Measurements from ENCODE around the gene TMEM108. TPM values are rescaled to one million over a fixed set of nuclear protein-coding genes. Genes with fewer than 3 reads are reported as not detected.

Gene TMEM108
- polyA plus RNA-seq, 1 donor from 2014 or later = 2.1 TPM

- H3K27me3 ChIP-seq (ENCODE audit: insufficient read depth, low read depth, low read length) = no peaks in the 10 kb centered on the region
- no peak overlapping the region for H3K27ac ChIP-seq (ENCODE audit: low read length)
- H3F3A ChIP-seq (ENCODE audit: insufficient read depth, low read length, poor library complexity, severe bottlenecking) = no peaks in the 10 kb centered on the region
- no peaks in the 10 kb centered on the region for H3K79me2 ChIP-seq (replicated peaks; ENCODE audit: insufficient read depth, low read length)
- no peak overlapping the region for H3K4me2 ChIP-seq (ENCODE audit: low read length)
- H3K36me3 ChIP-seq (ENCODE audit: insufficient read depth, low read length) = no peaks in the 10 kb centered on the region
- H3K9me3 ChIP-seq (ENCODE audit: low read length) = no peaks in the 10 kb centered on the region
- no peak for TF ChIP-seq SMC3 (conservative IDR thresholded peaks at IDR 0.05; ENCODE audit: poor library complexity)
- TF ChIP-seq EZH2 (IDR thresholded peaks at IDR 0.05; ENCODE audit: borderline replicate concordance, insufficient read depth, low read length, poor library complexity, severe bottlenecking) = no peak
- TF ChIP-seq EP300 (conservative IDR thresholded peaks at IDR 0.05; ENCODE audit: poor library complexity, severe bottlenecking) = no peak
- no peak for TF ChIP-seq CTCF (IDR thresholded peaks at IDR 0.05; ENCODE audit: poor library complexity, severe bottlenecking)
- TF ChIP-seq POLR2AphosphoS5 (IDR thresholded peaks at IDR 0.05) = no peak
- TF ChIP-seq MXI1 (conservative IDR thresholded peaks at IDR 0.05; ENCODE audit: poor library complexity, severe bottlenecking) = no peak
- no peak for TF ChIP-seq REST (IDR thresholded peaks at IDR 0.05; ENCODE audit: borderline replicate concordance)
- TF ChIP-seq RAD21 (conservative IDR thresholded peaks at IDR 0.05) = no peak
- TF ChIP-seq TAF1 (IDR thresholded peaks at IDR 0.05; ENCODE audit: low read depth) = no peak
- no peak overlapping the region for H3K4me3 ChIP-seq (ENCODE audit: low read length)
- H3K9ac ChIP-seq (ENCODE audit: low read length) = no peak overlapping the region
- no peak overlapping the region for H2AFZ ChIP-seq (ENCODE audit: low read depth, low read length)
- no peaks in the 10 kb centered on the region for H3K9me2 ChIP-seq (ENCODE audit: insufficient read depth, low read length)
- no peaks in the 10 kb centered on the region for H4K20me1 ChIP-seq (ENCODE audit: insufficient read depth)
Measured at GRCh38 chr3:133054586-133054985, 16.4 kb downstream of the TMEM108 start.

GRCh38 chr3:133055339-133055738 lies 17.1 kb downstream of the TMEM108 start:
- no peaks in the 10 kb centered on the region for H3K9me3 ChIP-seq (ENCODE audit: low read length)
- H3K4me3 ChIP-seq (ENCODE audit: low read length) = no peak overlapping the region
- H3K36me3 ChIP-seq (ENCODE audit: insufficient read depth, low read length) = no peaks in the 10 kb centered on the region
- H3K27ac ChIP-seq (ENCODE audit: low read length) = no peak overlapping the region
- no peaks in the 10 kb centered on the region for H4K20me1 ChIP-seq (ENCODE audit: insufficient read depth)
- no peaks in the 10 kb centered on the region for H3K27me3 ChIP-seq (ENCODE audit: insufficient read depth, low read depth, low read length)
- TF ChIP-seq POLR2AphosphoS5 (IDR thresholded peaks at IDR 0.05) (no peak), CTCF (IDR thresholded peaks at IDR 0.05; ENCODE audit: poor library complexity, severe bottlenecking) (no peak), EZH2 (IDR thresholded peaks at IDR 0.05; ENCODE audit: borderline replicate concordance, insufficient read depth, low read length, poor library complexity, severe bottlenecking) (no peak), MXI1 (conservative IDR thresholded peaks at IDR 0.05; ENCODE audit: poor library complexity, severe bottlenecking) (no peak), TAF1 (IDR thresholded peaks at IDR 0.05; ENCODE audit: low read depth) (no peak), REST (IDR thresholded peaks at IDR 0.05; ENCODE audit: borderline replicate concordance) (no peak), RAD21 (conservative IDR thresholded peaks at IDR 0.05) (no peak), EP300 (conservative IDR thresholded peaks at IDR 0.05; ENCODE audit: poor library complexity, severe bottlenecking) (no peak), SMC3 (conservative IDR thresholded peaks at IDR 0.05; ENCODE audit: poor library complexity) (no peak)
- no peaks in the 10 kb centered on the region for H3K79me2 ChIP-seq (replicated peaks; ENCODE audit: insufficient read depth, low read length)
- no peaks in the 10 kb centered on the region for H3F3A ChIP-seq (ENCODE audit: insufficient read depth, low read length, poor library complexity, severe bottlenecking)
- no peak overlapping the region for H2AFZ ChIP-seq (ENCODE audit: low read depth, low read length)
- no peaks in the 10 kb centered on the region for H3K9me2 ChIP-seq (ENCODE audit: insufficient read depth, low read length)
- H3K4me2 ChIP-seq (ENCODE audit: low read length) = no peak overlapping the region
- no peak overlapping the region for H3K9ac ChIP-seq (ENCODE audit: low read length)

Measured in neural cell (in vitro differentiated cells).